GM18498 (cell line): ENCODE results near the gene PCDHGA1.

ENCODE experiments used
- ATAC-seq: cut with Tn5 transposase; IDR thresholded peaks from one replicate; pipeline ENCODE4 v1.9.1; 2021; ENCODE audit warnings: mild to moderate bottlenecking, moderate library complexity; ENCODE audit not compliant: unreplicated experiment

PCDHGA1 gene

GRCh38 chr5:141490271-141490670 is 160.0 kb downstream of the PCDHGA1 start:
- ATAC-seq = no peak

GRCh38 chr5:141490771-141491170 is 160.5 kb downstream of the PCDHGA1 start:
- no peak for ATAC-seq

GRCh38 chr5:141491323-141492167 is 161.2 kb downstream of the PCDHGA1 start:
- no peak for ATAC-seq

- ATAC-seq = no peak
These were observed 162.0 kb downstream of the PCDHGA1 start for GRCh38 chr5:141492168-141492885.

- ATAC-seq = no peak
These were observed 163.4 kb downstream of the PCDHGA1 start for GRCh38 chr5:141493500-141494422.

GRCh38 chr5:141494761-141495452 is 164.6 kb downstream of the PCDHGA1 start:
- no peak for ATAC-seq

GRCh38 chr5:141495453-141495811 is 165.1 kb downstream of the PCDHGA1 start:
- no peak for ATAC-seq

GRCh38 chr5:141496038-141496437 is 165.7 kb downstream of the PCDHGA1 start:
- ATAC-seq = no peak

GRCh38 chr5:141501761-141502160 is 171.4 kb downstream of the PCDHGA1 start:
- ATAC-seq = no peak

- no peak for ATAC-seq
These were observed 173.4 kb downstream of the PCDHGA1 start for GRCh38 chr5:141503681-141504080.

- no peak for ATAC-seq
These were observed 173.9 kb downstream of the PCDHGA1 start for GRCh38 chr5:141504216-141504615.

GRCh38 chr5:141506381-141507155 is 176.3 kb downstream of the PCDHGA1 start:
- ATAC-seq = no peak

GRCh38 chr5:141507387-141508091 is 177.2 kb downstream of the PCDHGA1 start:
- peak; percentile 44 for ATAC-seq

GRCh38 chr5:141508440-141508797 is 178.1 kb downstream of the PCDHGA1 start:
- ATAC-seq = no peak

GRCh38 chr5:141508798-141509611 is 178.7 kb downstream of the PCDHGA1 start:
- no peak for ATAC-seq

GRCh38 chr5:141510160-141510559 is 179.8 kb downstream of the PCDHGA1 start:
- no peak for ATAC-seq

GRCh38 chr5:141510850-141511601 is 180.7 kb downstream of the PCDHGA1 start:
- ATAC-seq = no peak
